ENCODE results near the gene ZNRF3.

DNA sequence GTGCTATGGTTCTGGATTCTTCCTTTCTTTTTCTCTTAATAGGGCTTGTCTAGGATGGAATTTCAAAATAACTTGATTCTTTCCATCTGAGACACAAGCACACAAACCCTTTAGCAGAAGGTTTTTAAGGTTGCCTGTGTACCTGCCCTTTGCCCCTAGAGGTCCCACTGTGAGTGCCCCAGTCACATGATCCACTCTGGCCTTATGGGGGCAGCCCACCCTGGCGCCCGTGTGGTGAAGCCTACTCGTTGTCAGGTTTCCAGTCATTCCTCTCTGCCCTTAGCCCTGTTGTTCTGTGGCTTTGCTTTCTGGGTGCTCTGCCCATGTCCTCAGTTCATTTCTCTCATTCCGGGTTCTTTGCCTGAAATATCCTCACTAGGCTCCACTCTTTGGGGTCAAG lies 51.8 kb downstream of the ZNRF3 start:
- TF ChIP-seq, protein P1, sequence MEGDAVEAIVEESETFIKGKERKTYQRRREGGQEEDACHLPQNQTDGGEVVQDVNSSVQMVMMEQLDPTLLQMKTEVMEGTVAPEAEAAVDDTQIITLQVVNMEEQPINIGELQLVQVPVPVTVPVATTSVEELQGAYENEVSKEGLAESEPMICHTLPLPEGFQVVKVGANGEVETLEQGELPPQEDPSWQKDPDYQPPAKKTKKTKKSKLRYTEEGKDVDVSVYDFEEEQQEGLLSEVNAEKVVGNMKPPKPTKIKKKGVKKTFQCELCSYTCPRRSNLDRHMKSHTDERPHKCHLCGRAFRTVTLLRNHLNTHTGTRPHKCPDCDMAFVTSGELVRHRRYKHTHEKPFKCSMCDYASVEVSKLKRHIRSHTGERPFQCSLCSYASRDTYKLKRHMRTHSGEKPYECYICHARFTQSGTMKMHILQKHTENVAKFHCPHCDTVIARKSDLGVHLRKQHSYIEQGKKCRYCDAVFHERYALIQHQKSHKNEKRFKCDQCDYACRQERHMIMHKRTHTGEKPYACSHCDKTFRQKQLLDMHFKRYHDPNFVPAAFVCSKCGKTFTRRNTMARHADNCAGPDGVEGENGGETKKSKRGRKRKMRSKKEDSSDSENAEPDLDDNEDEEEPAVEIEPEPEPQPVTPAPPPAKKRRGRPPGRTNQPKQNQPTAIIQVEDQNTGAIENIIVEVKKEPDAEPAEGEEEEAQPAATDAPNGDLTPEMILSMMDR (IDR thresholded peaks at IDR 0.05) = no peak
- TF ChIP-seq EZH2phosphoT487 (IDR thresholded peaks at IDR 0.05) = no peak
